Anterior cingulate cortex (tissue), 58 donors: ENCODE measurements around the gene PYHIN1.

Experiments used
- DNase-seq, 58 donors: peaks; one replicate each; lab custom pipeline; 2025; lab: John Stamatoyannopoulos, UW

The PYHIN1 gene

DNA sequence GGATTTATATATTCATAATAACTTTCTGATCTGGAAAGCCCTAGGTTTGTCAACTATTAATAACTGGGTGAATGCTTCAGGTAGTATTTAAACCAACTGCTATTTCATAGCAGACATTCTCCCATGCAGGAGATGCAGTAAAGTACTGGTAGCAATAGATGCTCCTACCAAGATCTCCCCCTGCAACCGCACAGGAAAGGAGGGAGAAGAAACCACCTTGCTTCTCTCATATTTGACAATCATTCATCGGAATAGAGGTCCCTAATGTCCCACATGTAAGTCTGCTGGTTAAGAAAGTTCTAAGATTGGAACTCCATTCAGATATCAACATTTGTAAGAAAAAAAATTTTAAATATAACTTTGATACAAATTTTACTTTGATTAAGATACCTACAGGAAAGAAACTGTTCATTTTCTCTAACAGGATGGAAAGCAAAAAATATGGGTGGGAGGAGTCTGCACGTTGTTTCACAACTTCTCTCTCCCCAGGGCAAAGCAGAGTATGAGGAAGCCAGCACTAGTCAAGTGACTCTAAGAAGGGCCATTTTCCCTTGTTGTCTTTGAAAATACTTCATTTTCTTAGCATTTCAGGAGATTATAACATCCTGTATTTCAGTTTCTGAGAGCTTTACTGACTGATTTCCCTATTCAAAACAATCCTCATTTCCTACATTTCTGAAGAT lies at the start of gene PYHIN1:
TSS of gene PYHIN1 (plus strand) at position 498 of the 683 bp plus-strand sequence. CDS start 5,359 bp downstream, outside the sequence.
- no peak for DNase-seq

DNA sequence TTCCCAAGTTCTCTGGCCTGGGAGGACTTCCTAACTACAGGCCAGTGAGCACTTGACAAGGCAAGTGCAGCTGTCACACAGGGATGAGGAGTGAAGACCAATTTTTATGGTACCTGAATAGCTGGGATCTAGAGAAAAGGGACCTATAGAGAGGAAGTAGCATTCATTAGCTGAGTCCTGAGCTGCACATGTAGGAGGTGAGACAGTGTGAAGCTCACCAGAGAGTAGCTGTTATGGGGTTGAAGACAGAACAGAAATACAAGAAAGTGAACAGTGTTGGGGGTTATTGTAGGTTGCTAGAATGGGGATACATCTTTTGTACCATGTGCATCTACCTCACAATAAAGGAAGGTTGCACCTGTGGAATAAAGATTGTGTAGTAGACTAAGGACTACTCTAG lies 37.7 kb upstream of the PYHIN1 start:
- no peak for DNase-seq

DNA sequence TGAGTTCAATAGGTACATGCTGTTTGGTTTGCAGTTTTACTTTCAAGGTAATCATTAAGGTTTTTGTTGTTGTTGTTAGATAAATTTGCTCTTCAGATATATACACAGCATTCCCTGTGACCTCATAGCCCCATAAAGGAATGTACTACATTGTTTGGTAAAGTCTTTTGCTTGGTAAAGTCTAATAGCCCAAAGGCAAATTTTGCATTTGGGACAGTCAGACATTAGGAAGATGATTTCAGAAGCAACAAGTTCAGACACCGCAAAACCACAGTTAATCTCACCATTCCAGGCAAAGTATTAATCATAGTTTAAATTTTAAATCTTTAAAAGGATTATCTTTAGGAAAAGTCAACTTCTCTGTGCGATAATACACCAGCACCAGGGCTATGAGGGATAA lies 32.6 kb upstream of the PYHIN1 start:
- DNase-seq: no peak

DNA sequence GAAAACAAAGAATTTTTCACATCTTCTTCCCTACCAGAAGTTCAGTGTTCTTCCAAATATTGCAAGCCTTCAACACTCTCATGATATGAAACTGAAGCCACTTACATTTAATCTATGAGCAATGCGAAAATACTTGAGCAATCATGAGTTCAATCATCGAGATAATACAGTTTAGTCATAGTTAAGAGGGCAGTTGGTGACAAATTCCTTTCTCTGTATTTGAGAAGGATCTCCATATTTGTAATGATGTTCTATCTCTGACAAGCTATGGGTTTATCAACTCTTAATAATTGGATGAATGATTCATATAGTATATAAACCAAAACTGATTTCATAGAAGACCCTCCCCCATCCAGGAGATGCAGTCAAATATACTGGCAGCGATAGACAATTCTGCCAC lies 29.7 kb upstream of the PYHIN1 start:
- DNase-seq: no peak

DNA sequence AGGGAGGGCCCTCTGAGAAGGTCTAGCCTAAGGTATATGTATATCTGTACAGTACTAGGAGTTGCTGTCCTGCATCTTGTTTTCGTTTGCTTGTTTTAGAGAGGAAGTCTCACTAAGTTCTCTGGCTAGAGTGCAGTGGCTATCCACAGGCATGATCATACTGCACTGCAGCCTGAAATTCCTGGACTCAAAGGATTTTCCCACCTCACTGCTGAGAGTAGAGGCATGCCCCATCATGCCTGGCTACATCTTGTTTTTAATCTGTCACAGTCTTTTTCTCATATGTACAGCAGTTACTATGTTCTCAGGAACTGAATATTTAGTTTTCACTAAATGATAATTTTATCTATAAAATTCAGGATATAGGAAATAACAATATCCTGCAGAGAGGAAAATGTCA lies 15.3 kb upstream of the PYHIN1 start:
- DNase-seq: no peak

DNA sequence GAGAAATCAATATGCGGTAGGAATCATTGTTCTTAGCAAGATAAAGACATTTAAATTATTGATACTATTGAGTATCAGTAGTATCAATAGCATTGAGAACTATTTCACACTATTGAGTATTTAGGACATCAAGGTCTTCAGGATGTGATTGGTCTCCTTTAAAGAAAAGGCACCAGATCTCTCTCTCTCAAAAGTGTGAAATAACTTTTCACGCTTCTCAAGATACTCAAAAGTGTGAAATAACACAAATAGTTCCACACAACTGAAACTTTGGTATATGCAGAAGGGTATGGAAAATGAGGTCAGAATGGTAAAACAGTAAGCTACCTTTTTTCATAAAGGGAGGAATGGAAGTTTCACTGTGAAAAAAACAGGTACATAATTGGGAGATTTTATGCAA lies 6.7 kb upstream of the PYHIN1 start:
- DNase-seq: no peak

DNA sequence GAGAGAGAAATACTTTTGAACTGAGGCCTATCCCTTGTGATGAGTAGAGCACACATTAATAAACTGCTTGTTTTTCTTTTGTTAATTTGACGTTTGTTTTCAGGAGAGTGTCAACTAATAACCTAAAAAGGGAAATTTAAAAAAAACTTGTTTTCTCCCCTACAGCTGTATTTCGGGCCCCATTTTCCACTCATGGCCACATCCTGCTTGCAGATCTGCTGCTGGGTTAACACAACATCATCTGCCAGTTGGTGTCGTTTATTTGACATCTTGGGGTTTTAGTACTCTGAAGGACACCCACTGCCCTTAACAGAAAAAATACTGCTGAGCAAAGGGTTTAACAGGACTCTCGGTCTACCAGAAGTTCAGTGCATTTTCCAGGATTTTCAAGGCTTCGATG lies 848 bp upstream of the PYHIN1 start:
- DNase-seq: no peak

DNA sequence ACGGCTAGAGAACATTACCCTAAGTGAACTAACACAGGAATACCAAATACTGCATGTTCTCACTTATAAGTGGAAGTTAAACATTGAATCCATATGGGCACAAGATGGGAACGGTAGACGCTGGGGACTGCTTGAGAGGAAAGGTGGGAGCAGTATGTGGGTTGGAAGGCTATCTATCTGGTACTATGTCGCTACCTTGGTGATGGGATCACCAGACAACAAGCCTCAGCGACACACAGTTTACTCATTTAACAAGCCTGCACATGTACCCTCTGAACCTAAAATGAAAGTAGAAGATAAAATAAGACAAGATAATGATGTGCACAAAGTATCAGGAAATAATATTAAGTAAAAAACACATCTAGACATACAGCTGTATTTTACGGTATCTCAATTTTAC lies 819 bp downstream of the PYHIN1 start:
- DNase-seq: no peak

DNA sequence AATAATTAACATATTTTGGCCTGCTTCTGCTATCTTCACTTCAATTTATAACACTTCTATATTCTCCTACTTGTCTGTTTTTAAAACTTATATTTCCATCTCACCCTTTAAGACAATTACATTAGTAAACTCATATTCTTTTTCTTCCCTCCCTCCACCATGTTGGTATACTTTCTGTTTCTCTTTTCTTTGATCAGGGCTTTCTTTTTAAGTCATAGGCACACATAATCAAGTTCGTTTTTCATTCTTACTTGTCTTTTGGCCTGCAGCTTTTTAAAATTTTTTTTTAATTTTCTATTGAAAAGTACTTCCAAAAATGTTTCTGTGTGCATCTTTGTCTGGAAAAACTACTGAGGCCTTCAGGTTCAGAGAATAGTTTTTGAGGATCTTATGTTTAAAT lies 2.3 kb downstream of the PYHIN1 start:
- DNase-seq: no peak

DNA sequence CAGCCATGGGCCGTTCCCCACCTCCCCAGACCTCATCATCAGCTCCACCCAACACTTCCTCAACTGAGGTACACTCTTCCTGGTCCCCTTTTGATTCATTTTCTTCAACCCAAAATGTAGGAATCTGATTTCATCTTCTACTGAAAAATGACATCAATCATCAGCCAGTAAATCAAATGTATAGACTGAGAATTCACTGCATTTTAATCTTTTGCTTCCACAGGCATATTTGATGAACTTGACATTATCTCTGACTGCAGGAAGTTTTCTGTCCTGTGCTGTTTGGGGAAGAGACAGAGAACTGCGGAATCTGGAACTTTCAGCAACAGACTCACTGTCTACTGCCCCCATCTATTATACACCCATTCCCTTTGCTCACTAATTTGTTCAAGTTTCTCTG lies 7.8 kb downstream of the PYHIN1 start:
- no peak for DNase-seq

DNA sequence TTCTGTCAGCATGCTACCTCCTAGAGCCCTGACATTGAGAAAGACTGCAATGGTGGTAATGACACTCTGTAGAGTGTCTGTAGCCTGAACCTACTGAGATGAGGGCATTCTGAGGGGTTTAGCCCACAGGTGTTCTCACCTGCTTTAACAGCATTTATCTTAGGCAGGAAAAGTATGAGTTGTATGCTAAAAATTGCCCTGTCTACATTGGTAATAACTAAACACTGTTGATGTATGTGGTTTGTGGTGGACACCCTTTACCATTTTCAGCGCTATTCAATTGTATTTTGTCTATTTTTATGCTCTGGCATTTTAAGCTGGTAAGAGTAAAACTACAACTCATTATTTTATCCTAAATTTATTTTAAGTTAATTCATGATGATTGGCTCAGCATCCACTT lies 10.0 kb downstream of the PYHIN1 start:
- DNase-seq: no peak

DNA sequence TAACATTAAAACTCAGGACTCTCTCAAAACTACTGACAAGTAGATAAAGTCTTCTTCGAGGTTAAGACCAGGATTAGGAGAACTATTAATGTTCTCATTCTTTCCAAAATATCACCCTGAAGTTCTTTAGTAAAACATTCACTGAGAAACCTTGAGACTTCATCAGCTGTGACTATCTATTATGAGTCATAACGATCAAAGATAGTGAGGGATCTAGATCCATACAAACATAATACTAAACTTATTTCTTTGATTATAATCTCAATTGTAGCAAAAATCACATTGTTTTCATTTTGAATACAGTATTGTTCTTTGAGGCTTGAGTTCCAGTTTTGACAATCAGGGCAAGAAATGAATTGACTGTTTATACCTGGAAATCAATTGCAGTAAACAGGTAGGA lies 11.1 kb downstream of the PYHIN1 start:
- no peak for DNase-seq

DNA sequence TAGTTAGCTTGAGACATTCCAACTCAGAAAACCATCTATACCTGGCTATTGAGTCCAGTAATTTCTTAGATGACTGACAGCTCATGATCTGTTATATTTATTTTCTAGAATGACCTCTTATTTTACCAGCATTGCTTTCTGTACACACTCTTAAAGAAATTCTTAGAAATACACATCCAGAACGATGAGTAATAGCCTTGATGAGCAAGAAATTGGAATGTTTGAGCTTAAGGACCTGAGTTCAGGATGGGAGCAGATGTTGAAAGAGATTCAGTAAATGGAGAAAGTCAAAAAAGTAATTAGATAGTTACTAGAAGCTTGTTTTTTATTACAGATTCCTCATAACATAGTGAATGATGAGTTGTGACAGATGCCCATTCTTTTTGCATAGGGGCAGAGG lies 11.7 kb downstream of the PYHIN1 start:
- no peak for DNase-seq

DNA sequence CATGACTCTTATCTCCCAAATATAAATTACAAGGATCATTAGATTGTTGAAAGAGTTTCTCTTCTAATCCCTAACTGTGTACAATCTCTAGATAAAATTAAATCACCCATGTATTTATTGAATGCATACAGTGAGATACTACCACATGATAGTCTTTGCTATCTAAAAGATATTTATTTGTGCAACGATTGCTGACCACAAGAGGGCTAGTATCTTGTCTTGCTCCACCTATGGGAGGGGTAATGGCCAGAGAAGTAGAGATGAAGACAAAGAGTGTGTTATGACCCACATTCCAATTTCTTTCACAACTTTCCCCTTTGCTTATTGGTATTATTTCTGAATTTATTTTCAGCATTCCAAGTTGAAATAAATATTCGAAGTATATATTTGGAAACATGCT lies 13.7 kb downstream of the PYHIN1 start:
- no peak for DNase-seq

DNA sequence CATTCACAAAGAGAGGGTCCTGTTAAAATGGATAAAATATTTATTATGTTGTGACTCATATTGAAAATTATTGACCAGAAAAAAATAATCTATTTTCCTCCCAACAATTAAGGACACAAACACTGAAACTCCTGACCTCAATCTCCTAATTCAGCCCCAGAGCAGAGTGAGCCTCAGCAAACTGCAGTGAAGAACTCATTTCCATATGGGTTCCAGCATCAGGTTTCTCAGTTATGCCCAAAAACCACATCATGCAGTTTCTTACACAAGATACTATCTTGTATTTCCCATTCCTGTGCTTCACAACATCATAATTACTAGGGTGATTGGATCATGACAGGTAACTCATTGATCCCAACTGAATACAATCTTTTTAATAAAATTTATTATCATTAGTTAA lies 15.4 kb downstream of the PYHIN1 start:
- no peak for DNase-seq

DNA sequence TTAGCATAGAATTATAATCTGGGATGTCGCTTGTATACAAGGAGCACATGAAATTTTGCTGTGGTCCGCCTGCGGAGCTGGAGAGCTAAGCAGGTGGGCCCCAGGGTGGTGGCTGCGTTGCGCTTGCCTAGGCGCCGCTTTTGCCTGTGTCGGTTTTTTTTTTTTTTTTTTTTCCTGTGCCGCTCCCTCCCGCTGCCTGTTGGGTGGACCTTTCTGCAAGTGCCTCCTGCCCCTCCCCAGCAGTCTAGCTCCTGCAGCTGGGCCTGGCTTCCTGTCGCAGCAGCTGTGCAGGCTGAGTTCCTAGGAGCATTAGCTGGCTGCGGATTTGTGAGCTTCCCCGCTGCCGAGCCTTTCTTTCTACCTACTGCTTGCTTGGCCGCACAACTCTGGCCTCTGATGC lies 20.6 kb downstream of the PYHIN1 start:
- DNase-seq: no peak

DNA sequence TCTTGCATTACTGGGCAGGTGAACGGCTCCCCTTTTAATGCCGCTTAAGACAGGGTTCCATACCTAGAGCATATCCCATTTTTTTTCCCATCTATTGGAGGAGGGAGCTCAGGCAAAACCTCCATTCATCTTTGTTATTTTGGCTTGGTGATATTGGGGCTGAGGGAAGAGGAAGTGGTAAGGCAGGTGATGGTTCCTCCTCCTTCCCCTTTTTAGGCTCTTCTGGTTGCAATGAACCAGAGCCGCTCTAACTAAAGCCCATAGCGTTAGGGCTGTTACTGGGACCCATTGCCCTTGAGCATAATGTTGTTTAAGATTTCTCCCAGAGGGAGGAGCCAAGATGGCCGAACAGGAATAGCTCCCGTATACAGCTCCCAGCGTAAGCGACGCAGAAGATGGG lies 21.1 kb downstream of the PYHIN1 start:
- DNase-seq: no peak

DNA sequence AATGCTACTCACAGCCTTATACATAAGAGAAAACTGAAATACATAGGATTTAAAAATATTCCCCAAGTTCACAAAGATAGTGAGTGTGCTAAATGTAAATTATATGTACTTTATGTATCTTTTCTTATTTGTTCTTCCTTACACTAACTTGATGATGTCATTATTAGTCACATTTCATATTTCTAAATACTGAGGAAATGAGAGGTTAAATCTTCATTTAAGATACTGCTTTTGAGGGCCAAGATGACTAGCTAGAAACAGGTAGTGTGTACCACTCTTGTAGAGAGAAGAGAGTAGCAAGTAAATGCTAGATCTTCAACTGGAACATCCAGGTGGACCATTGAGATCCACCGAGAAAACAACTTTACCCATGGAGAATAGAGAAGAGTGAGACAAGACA lies 29.8 kb downstream of the PYHIN1 start:
- DNase-seq: no peak

DNA sequence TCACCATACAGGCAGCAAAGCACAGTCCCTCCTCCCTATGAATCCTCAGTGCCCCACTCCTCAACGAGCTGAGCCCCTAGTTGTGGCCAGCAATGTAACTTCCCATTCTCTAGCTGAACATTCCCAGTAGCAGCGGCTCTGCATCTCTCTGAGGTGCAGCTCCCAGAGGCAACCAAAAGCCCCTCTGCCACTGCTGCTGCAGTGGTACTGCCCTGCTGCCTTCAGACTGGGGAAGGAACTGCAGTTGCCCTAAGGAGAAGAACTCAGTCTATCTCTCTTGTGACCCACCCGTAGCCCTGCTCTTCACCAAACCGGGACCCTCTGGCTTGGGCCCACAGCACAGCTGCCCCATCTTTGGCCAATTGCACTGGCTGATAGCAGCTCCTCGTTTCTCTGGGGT lies 31.6 kb downstream of the PYHIN1 start:
- no peak for DNase-seq

DNA sequence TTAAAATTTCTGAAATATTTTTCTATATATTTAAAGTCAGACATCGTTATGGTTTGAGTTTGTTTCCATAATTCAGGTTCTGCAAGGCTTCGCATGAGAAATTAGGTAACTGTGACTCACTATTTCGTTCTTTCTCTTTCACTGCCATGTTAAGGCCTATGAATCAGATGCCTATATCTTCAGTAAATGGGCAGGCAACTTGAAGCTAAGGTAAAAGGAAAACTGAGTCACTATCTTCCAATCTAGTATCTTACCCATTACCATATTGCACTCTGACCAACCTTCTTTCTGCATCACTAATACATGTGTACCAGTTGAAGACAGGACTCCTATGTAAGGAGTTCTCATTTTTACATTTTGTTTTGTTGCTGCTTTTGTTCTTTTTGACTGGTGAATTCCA lies 37.8 kb downstream of the PYHIN1 start:
- DNase-seq: no peak

DNA sequence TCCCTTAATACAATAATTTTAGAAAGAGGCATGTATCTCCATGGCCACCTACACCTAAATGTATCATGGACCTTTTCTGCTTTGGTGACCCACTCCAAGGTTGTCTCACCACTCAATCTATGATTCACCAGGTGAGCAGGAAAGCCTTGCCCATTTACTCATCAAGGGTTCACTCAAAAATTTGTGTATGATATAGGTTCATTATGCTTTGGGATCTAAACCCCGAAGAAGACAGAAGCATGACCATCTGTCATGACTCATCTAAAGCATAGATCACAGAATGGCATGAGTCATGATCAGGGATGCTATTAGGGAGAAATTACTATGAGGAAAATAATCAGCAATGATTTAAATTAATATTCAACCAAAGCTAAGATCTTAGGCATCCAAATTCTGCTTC lies 38.5 kb downstream of the PYHIN1 start:
- DNase-seq: no peak

DNA sequence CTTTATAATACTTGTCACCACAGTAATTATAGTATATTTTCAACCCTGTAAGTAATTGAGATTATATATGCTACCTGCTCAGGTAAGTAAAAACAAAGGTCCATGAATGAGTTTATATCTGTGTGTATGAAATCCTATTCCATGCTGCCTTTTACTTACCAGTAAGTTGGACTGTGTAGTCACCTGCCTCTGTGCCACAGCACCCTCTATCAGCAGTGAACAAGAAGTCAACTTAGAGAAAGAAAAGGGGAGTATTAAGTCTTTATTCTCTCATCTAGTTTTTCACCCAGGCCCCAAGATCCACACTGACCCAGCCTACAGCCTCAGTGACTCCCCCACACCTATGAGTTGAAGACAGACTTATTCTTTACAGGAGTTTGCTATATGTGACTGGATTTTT lies 41.5 kb downstream of the PYHIN1 start:
- no peak for DNase-seq

DNA sequence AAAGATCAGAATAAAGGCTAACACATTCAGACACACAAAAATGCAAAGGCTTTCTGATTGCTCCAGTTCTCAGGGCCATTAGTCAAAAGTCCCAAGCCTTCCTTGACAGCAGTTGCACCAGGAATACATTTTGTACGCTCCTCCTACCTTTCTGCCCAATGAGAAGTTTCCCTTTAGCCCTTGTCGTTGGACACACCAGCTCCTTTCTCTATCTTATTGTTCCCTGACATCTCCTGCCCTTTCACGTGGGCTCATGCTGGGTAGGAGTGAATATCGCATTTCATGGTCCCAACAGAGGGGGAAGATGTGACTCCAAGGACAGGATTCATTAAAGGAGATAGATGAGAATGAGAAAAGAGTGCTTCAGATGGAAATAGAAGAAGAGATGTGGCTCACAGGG lies 44.9 kb downstream of the PYHIN1 start:
- DNase-seq: no peak
